EH (cell line): Measurements from ENCODE around the gene MAML2.

Experiments
- DNase-seq: peaks from one replicate; pipeline ENCODE4 v3.0.0-alpha.2; 2015; ENCODE audit warnings: low read depth

MAML2 gene

GRCh38 chr11:96125400-96125799 is 217.6 kb downstream of the MAML2 start:
- no peak for DNase-seq

- no peak for DNase-seq
These were observed 218.8 kb downstream of the MAML2 start for GRCh38 chr11:96124155-96124554.

GRCh38 chr11:96123301-96123700 is 219.7 kb downstream of the MAML2 start:
- no peak for DNase-seq

- DNase-seq, result peak; percentile 74
These were observed 220.4 kb downstream of the MAML2 start for GRCh38 chr11:96122601-96123074.

- no peak for DNase-seq
These were observed 223.8 kb downstream of the MAML2 start for GRCh38 chr11:96119211-96119610.

GRCh38 chr11:96116376-96116775 is 226.6 kb downstream of the MAML2 start:
- no peak for DNase-seq

GRCh38 chr11:96114178-96115064 is 228.6 kb downstream of the MAML2 start:
- DNase-seq, result no peak

- DNase-seq, result peak; percentile 77
These were observed 229.8 kb downstream of the MAML2 start for GRCh38 chr11:96113193-96113681.

- no peak for DNase-seq
These were observed 230.5 kb downstream of the MAML2 start for GRCh38 chr11:96112192-96113128.

GRCh38 chr11:96111308-96111707 is 231.7 kb downstream of the MAML2 start:
- DNase-seq, result no peak

GRCh38 chr11:96110302-96110701 is 232.7 kb downstream of the MAML2 start:
- DNase-seq, result no peak

GRCh38 chr11:96109331-96110030 is 233.5 kb downstream of the MAML2 start:
- peak; percentile 32 for DNase-seq

GRCh38 chr11:96107143-96107824 is 235.7 kb downstream of the MAML2 start:
- DNase-seq, result no peak

GRCh38 chr11:96106645-96107044 is 236.3 kb downstream of the MAML2 start:
- DNase-seq, result no peak

- DNase-seq, result no peak
These were observed 237.1 kb downstream of the MAML2 start for GRCh38 chr11:96105944-96106343.

GRCh38 chr11:96105197-96105895 is 237.6 kb downstream of the MAML2 start:
- DNase-seq, result peak; percentile 40

- no peak for DNase-seq
These were observed 238.5 kb downstream of the MAML2 start for GRCh38 chr11:96104496-96104895.

- no peak for DNase-seq
These were observed 239.3 kb downstream of the MAML2 start for GRCh38 chr11:96103721-96104120.

GRCh38 chr11:96103102-96103501 is 239.9 kb downstream of the MAML2 start:
- peak; percentile 62 for DNase-seq

- DNase-seq, result peak; percentile 89
These were observed 240.3 kb downstream of the MAML2 start for GRCh38 chr11:96102664-96103078.

- DNase-seq, result peak; percentile 54
These were observed 241.8 kb downstream of the MAML2 start for GRCh38 chr11:96101146-96101545.
